NOMO-1 treated with DMSO at 0.1 percent for 48 hours (cell line): ENCODE results near the gene PPFIA1.
A peak's percentile ranks its signal among the peaks of the same experiment; 100 is the strongest.

Experiments used
- DNase-seq: peaks from one replicate; lab custom pipeline; 2025; ENCODE audit not compliant: unreplicated experiment; lab: John Stamatoyannopoulos, UW

Gene PPFIA1

GRCh38 chr11:70411713-70412452 lies 141.4 kb downstream of the PPFIA1 start:
- DNase-seq = no peak

GRCh38 chr11:70413151-70413550 lies 142.7 kb downstream of the PPFIA1 start:
- DNase-seq = no peak

DNA sequence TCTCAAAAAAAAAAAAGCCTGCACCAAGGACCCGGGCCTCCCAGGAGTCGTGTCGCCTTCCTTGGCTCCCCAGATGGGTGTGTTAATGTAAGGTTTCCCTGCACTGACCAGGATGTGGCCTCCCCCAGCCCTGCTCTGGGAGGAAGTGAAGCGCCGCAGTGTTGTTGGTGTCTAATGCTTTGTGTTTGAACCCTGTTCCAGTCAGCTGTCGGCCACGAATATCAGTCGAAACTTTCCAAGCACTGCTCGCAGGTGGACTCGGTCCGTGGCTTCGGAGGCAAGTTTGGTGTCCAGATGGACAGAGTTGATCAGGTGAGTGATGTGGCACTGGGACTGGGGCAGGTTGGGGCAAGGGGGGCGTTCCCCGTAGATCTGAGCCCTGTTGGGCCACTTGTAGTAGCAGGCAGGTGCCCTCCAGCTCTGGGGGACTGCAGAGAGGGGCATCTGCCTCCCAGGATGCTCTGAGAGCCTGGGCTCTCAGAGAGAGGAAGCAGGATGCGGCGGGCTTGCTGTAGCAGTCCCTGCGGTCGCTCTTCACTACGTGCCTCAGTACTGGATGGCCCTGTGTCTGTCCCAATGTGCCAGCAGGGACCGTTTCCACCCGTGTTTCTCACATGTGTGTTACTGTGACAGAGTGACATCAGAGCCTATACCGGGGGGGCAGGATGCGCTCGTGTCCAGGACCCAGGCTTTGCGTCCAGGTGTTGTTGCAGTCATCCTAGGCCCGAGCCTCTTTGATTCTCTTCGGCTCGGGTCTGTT lies 144.0 kb downstream of the PPFIA1 start:
- DNase-seq = no peak

DNA sequence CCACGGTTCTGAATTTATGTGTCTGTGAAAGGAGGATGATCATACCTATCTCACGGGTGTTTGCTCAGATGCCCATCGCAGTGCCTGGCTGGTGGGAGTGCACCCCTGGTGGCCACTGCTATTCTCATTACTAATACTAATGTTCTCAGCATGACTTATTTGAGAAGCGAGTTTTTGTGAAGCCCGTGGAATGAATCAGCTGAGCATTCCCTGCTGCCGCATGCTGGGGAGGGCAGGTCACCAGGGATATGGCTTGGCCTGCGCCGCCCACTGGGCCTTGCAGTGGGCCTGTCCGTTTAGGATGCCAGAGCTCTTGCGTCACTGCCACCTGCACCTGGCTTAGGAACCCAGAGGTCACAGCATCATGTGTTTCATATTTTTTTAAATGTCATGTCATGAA lies 144.7 kb downstream of the PPFIA1 start:
- no peak for DNase-seq

DNA sequence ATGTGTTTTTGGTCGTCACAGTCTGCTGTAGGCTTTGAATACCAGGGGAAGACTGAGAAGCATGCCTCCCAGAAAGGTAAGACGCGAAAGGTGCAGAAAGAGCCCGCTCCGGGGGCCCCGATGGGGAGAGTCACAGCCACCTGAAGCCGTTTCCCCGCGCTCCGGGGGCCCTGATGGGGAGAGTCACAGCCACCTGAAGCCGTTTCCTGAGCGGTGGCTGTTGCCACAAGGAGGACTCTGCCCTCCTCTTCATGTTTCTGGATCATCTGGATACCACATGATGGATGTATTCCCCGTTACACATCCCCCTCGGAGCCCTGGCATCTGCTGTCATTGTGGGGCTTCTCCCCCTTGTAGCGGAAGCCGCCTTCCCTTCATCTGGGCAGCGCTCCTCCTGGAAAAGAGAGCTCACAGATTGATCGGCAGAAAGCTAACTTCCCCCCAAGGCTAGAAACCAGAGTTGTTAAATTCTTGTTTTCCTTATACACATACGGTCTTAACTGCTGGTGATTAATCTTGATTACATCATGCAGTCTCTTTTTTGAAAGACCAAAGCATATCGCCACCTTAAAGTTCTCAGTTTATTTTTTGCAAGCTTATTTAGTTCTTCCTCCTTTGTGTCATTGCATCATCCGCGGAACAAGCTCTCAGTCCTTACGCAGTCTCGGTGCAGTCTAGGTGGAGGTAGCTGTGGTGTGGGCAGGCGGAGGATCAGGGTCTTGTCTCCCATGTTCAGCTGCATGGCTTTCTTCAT lies 145.3 kb downstream of the PPFIA1 start:
- peak; percentile 92 for DNase-seq

DNA sequence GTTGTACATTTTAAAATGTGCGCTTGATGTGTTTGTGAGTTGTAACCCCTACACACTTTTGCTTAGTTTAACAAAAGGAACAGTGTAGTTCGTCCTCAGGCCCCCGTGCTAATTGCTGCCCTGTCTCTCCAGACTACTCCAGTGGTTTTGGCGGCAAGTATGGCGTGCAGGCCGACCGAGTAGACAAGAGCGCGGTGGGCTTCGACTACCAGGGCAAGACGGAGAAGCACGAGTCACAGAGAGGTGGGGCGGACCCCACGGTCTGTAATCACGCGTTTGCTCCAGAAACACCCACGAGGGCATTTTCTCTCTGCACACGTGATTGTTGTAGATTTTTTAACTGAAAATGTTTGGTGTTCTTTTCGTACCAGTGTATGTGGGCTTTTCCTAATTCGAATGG lies 146.4 kb downstream of the PPFIA1 start:
- no peak for DNase-seq

- no peak for DNase-seq
Measured at GRCh38 chr11:70418130-70418529, 147.6 kb downstream of the PPFIA1 start.

DNA sequence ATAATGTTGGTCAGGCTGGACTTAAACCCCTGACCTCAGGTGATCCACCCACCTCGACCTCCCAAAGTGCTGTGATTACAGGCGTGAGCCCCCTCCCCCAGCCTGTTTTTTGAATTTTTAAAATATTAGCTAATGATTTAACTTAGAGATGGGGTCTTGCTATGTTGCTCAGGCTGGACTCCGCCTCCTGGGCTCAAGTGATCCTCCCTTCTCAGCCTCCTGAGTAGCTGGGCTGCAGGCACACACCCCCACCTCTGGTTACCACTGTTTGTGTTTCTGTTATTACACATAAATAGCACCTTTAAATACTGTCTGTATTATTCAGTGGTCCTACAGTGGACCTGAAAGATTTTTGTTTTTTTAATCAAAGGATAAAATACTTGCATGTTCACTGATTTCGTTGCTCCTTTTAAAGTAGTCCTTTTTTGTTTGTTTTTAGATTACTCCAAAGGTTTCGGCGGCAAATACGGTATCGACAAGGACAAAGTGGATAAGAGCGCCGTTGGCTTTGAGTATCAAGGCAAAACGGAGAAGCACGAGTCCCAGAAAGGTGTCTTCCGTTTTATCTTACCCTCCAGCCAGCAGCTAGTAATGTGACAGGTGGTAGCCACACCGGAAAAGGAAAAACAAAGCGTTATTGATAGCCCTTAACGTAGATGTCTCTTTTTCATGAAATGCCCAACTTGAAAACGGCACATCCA lies 149.0 kb downstream of the PPFIA1 start:
- no peak for DNase-seq

GRCh38 chr11:70420008-70420464 lies 149.5 kb downstream of the PPFIA1 start:
- DNase-seq = peak; percentile 13

DNA sequence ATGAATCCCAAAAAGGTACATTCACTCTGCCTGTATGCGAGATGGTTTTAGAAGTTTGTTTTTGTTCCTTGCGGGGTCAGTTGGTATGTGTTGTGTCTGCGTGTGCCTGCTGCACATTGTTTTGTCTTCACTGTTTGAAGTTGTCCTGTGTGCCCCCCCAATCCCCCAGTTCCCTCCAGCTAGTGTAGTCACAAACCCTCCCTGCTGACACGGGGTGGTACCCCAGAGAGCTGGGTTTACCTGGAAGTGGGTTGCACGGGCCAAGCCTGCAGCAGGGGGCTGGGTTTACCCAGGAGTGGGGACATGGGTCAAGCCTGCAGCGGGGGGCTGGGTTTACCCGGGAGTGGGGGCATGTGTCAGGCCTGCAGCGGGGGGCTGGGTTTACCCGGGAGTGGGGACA lies 150.0 kb downstream of the PPFIA1 start:
- DNase-seq = no peak

DNA sequence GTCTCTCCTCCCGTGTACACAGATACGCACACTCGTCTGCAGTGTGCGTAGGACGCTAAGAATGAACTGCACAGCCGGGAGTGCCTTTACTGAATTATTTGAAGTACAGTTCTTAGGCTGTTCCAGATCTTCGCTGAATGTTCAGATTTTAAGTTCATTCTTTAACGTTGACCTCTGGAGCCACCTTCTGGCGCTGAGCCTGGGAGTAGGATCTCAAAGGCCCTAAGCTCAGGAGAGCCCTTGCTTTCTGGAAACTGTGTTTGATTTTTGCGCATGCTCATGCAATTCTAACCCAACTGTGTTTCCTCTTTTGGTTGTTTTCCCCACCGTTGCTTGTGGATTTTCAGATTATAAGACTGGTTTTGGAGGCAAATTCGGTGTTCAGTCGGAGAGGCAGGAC lies 150.6 kb downstream of the PPFIA1 start:
- DNase-seq = peak; percentile 34

DNA sequence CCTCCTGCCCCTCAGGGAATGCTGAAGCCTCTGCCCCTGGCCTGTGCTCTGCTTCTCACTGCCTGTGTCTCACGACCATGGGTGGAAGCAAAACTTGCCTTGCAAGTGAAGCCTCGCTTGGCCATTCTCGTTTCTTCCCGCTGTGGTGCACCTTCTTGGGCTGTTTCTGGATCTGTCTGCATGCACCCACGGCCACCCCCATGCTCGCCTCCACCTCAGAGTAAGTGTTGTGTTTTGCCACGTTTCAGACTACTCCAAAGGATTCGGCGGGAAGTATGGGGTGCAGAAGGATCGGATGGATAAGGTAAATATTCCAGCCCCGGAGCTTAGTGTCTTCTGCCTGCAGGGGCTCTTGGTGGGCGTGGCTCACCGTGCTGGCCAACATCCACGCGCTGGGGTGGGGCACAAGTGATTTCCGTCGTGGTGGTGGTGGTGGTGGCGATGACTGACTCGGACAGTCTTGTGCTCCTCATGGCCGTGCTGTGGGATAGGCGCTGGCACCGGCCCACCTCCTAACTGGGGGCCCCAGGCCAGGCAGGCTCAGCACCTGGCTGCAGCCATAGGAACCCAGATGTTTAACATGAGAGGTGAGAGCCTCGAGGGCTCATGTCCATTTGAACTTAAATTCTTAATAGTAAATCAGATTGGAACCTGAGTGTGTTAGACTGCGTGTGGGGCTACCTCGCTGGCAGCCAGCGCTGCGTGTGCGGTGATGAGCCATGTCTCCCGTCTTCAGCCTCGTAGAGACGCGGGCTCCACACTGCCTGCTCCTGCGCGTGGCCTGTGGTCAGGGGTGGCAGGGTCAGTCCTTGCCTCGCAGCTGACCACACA lies 152.4 kb downstream of the PPFIA1 start:
- DNase-seq = no peak

DNA sequence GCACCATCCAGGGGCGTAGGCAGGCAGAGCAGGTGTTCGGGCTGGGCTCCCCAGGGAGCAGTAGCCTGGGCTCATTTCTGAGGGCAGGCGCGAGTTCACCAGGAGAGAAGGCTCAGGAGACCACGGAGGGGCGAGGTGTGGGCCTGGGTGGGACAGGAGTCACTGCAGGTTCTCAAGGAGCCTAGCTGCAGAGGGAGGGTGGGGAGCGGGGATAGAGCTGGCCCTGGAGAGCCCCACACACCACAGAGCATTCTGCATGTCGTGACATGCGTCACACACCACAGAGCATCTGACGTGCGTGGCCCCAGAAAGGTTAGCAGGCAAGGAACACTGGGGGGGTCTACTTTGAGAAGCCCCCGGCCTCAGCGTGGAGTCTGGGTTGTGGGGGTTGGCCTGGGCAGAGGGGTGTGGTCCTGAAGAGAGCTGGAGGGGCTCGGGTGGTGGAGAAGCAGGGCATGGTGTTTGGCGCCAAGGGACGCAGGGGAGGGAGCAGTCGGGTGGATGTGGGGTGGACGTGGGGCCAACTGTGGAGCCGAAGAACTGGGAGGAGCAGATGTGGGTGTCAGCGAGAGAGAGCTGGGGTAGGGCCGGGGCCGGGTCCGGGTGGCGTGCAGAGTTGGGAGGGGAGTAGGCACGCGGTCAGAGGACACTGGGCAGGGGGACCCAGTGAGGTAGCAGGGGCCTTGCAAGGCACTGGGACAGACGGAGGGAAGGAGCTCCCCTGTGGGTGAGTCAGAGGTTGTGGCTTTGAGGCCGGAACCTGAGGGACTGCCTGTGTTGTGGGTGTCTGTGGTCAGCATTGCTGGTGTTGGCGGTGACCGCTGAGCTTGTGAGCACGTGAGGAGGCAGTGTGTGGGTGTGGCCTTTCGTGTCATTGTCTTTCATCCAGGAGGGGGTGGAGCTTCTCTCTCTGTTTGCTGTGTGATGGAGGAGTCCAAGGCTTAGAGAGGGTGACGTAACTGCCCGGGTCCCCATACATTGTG lies 153.3 kb downstream of the PPFIA1 start:
- peak; percentile 79 for DNase-seq

DNA sequence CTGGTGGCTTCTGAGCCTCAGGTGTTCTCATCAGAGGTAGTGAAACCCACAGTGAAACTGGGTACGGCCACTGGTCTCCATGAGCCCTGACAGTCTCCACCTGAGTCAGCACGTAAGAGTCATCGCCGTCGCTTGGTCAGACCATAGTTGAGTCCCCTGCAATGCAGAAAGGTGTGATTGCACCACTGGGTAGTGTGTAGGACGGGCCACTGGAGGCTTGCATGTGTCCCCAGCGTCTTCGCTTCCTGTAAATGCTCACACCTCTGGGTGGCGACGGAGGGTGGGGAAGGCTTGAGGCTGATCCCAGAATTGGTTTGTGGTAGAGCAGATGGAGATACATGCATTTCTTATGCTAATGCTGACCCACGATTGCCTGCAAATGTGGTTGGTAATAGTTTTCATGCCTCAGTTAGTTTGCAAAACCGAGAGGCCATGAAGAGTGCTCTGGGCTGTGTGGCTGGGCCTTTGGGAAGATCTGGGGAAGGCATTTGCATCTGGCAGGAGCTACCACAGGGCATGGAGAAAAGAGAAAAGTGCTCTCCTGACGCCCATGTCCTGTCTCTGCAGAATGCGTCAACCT lies 154.4 kb downstream of the PPFIA1 start:
- no peak for DNase-seq

DNA sequence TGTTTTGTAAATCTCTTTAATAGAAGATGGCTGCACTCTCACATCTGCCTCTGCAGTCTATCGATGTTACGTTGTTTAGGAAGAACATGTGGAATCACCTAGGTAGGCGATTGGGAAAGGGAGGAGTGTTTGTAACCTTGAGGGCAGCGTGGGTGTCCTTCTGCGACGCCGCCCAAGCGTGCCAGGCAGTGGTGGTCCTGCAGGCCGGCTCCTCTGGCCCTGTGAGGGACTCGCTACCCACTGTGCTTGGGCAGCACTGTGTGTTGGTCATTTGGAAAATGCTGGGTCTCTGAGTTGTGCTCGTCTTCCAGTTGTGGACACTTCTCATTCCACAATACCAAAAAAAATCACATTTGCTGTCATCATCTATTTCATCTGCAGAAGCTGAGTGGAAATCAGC lies 156.9 kb downstream of the PPFIA1 start:
- no peak for DNase-seq

DNA sequence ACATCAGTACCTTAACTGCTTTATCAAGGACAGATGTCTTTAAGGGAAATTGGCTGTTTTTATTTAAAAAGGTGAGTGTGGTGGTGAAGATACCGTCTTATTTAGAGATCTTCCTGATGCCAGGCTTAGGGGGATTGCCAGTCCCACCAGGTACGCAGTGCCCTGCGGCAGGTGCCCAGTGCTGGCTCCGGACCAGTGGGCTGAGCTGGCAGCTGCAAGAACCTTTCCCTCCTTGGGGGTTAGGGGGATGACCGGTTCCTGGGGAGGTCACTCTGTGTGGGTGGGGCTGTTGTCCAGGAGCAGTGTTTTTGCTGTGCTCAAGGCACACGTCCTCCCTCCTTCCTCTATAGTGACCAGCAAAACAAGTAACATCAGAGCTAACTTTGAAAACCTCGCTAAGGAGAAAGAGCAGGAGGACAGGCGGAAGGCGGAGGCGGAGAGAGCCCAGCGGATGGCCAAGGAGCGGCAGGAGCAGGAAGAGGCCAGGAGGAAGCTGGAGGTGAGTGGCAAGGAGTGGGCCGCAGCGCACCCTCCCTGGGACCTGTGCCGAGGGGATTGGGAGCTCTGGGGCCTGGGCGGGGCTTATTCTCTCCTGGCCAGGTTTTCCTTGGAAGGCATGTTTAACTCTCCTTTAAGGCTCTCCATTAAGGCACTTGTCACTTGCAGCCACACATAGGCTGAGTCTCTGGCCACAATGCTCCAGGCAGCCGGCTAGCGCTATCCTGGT lies 158.4 kb downstream of the PPFIA1 start:
- no peak for DNase-seq

DNA sequence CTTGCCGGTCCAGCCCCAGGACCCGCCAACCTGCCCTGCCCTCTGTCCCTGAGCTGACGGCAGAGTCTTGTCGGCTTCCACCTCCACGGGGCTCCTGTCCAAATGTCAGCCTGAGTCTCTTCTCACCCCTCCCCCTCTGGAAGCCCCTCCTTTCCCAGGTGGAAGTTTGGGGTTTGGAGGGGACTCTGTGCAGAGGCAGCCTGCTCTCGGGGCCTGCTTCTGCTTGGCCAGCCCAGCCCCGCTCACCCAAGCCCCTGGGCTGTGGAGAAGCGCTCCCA lies 158.9 kb downstream of the PPFIA1 start:
- no peak for DNase-seq
